B cell (primary cell): ENCODE measurements around the gene ANKS1B. TPM values are rescaled to one million over a fixed set of nuclear protein-coding genes. Genes with fewer than 3 reads are reported as not detected.

Source experiments
- ATAC-seq: fragments of 200-7000 bp; cut with Tn5 transposase; one replicate; pipeline ENCODE4 v1.10.0; 2021; ENCODE audit warnings: low read depth, mild to moderate bottlenecking, moderate number of reproducible peaks, moderate library complexity
- CTCF ChIA-PET: fragments of 350-600 bp; sonication (Branson Sonifier 250); formaldehyde crosslinking; loops from one replicate; lab custom pipeline; 2021; ENCODE audit warnings: antibody characterized with exemption, inconsistent platforms; lab: Charles Lee
- POLR2A ChIA-PET: fragments of 350-600 bp; sonication (Branson Sonifier 250); formaldehyde crosslinking; loops from one replicate; lab custom pipeline; 2021; ENCODE audit warnings: antibody characterized with exemption; lab: Charles Lee
- DNase-seq: peaks from one replicate; pipeline ENCODE4 v3.0.0; 2013
- H2AFZ ChIP-seq: 2 replicates; pipeline ENCODE4 v1.6.1; 2012; ENCODE audit warnings: mild to moderate bottlenecking, low read depth, low read length; ENCODE audit not compliant: insufficient read depth, poor library complexity, severe bottlenecking
- H3K27ac ChIP-seq, 2 donors: 1 replicate in 1 of 2; 2 replicates in 1 of 2; pipeline ENCODE4 v1.5.1; 2012 to 2013; ENCODE audit warnings: low read length in 2 of 2, mild to moderate bottlenecking in 2 of 2, moderate library complexity in 1 of 2
- H3K27me3 ChIP-seq, 4 experiments: fragments of 200-600 bp in 1 of 4; sonication (generic) in 1 of 4; replicated peaks in 1 of 4; 1 replicate in 2 of 4; 2 replicates in 2 of 4; pipeline versions ENCODE4 v1.6.1 to v1.7.0; 2013 to 2016; ENCODE audit warnings: low read length in 3 of 4, mild to moderate bottlenecking in 2 of 4, mixed read lengths in 1 of 4, moderate library complexity in 1 of 4; ENCODE audit not compliant: insufficient read depth in 4 of 4, control insufficient read depth in 3 of 4; ENCODE audit errors: control extremely low read depth in 1 of 4
- H3K36me3 ChIP-seq, 2 experiments: replicated peaks in 1 of 2; 1 replicate in 1 of 2; 2 replicates in 1 of 2; pipeline versions ENCODE4 v1.6.1 to v1.7.1; 2013; ENCODE audit warnings: low read length in 1 of 2; ENCODE audit not compliant: insufficient read depth in 2 of 2, control insufficient read depth in 1 of 2; ENCODE audit errors: control extremely low read depth in 1 of 2, extremely low read depth in 1 of 2
- H3K4me1 ChIP-seq, 2 donors: fragments of 200-600 bp in 1 of 2; sonication (generic) in 1 of 2; 1 replicate in 1 of 2; 2 replicates in 1 of 2; pipeline versions ENCODE4 v1.5.1 to v1.6.1; 2013 to 2017; ENCODE audit warnings: low read length in 2 of 2; ENCODE audit not compliant: control insufficient read depth in 2 of 2, insufficient read depth in 2 of 2
- H3K4me2 ChIP-seq: replicated peaks from 2 replicates; pipeline ENCODE3; 2012; ENCODE audit warnings: mild to moderate bottlenecking, low read depth, low read length; ENCODE audit not compliant: poor library complexity, severe bottlenecking
- H3K4me3 ChIP-seq, 5 experiments: fragments of 200-600 bp in 1 of 5; sonication (generic) in 1 of 5; 1 replicate in 3 of 5; 2 replicates in 2 of 5; pipeline versions ENCODE4 v1.5.1 to v1.7.0; 2011 to 2016; ENCODE audit warnings: low read length in 4 of 5, mild to moderate bottlenecking in 4 of 5, low read depth in 2 of 5, control low read depth in 1 of 5, moderate library complexity in 1 of 5; ENCODE audit not compliant: insufficient read depth in 1 of 5; ENCODE audit errors: control extremely low read depth in 1 of 5, extremely low read depth in 1 of 5
- H3K79me2 ChIP-seq: fragments of 200-600 bp; sonication (generic); one replicate; pipeline ENCODE4 v1.6.0; 2016; ENCODE audit warnings: low read length; ENCODE audit not compliant: control insufficient read depth, insufficient read depth
- H3K9ac ChIP-seq: fragments of 200-600 bp; sonication (generic); 2 replicates; pipeline ENCODE4 v1.6.1; 2017; ENCODE audit warnings: mild to moderate bottlenecking, low read length, moderate library complexity
- H3K9me3 ChIP-seq, 3 donors: one replicate each; pipeline versions ENCODE4 v1.6.1 to v1.7.1; 2013; ENCODE audit warnings: low read length in 2 of 3; ENCODE audit not compliant: control insufficient read depth in 2 of 3, insufficient read depth in 1 of 3; ENCODE audit errors: control extremely low read depth in 1 of 3
- H4K20me1 ChIP-seq: 2 replicates; pipeline ENCODE4 v1.6.0; 2012; ENCODE audit warnings: mild to moderate bottlenecking, low read length; ENCODE audit not compliant: insufficient read depth, control insufficient read depth, poor library complexity, severe bottlenecking
- H3K27ac Mint-ChIP-seq: one replicate; pipeline ENCODE4 v1.8.0; 2021; ENCODE audit warnings: mixed read lengths
- H3K27me3 Mint-ChIP-seq: one replicate; pipeline ENCODE4 v1.8.0; 2021; ENCODE audit warnings: mixed read lengths
- H3K4me1 Mint-ChIP-seq: one replicate; pipeline ENCODE4 v1.8.0; 2021; ENCODE audit warnings: mixed read lengths
- H3K4me3 Mint-ChIP-seq: one replicate; pipeline ENCODE4 v1.8.0; 2021; ENCODE audit warnings: mixed read lengths
- H3K9me3 Mint-ChIP-seq: one replicate; pipeline ENCODE4 v1.8.0; 2022; ENCODE audit warnings: mixed read lengths; ENCODE audit not compliant: insufficient read depth
- EZH2 ChIP-seq: IDR thresholded peaks from 2 replicates; pipeline ENCODE4 v1.6.1; 2012; ENCODE audit warnings: borderline replicate concordance, low read depth, mild to moderate bottlenecking, moderate library complexity, low read length; ENCODE audit not compliant: insufficient read depth, poor library complexity, severe bottlenecking
- WGBS: methylation state at CpG from one replicate; pipeline ENCODE4 v1.1.5; 2013; ENCODE audit warnings: missing lambda C conversion rate; ENCODE audit not compliant: insufficient coverage; 5-methylcytosine and 5-hydroxymethylcytosine counted together
- intact Hi-C: fragments of 100-400 bp; cut with micrococcal nuclease; formaldehyde crosslinking; loops from one replicate; pipeline ENCODE4 v1.10.0; 2022
- polyA plus RNA-seq: library from polyadenylated mRNA; depleted of rRNA; stranded (reverse); fragments of >200 nt; gene quantifications from 2 replicates; pipeline ENCODE4 v1.2.3, GENCODE V29; 2012
- total RNA-seq, 2 donors: library from RNA; stranded (reverse); fragments of 120-200 nt in 1 of 2; gene quantifications; 1 replicate in 1 of 2; 2 replicates in 1 of 2; pipeline versions ENCODE4 v1.2.3 to v1.2.4, GENCODE V29; 2013 to 2022
- TF ChIP-seq, protein P1 (sequence below): fragments of 200-600 bp; IDR thresholded peaks from one replicate; pipeline ENCODE4 v1.8.0; 2022; ENCODE audit warnings: antibody characterized with exemption, mild to moderate bottlenecking

ANKS1B gene
- total and polyA plus RNA-seq, 2 donors (not counting 1 experiment from before 2014, with no cell fraction given): not detected

DNA sequence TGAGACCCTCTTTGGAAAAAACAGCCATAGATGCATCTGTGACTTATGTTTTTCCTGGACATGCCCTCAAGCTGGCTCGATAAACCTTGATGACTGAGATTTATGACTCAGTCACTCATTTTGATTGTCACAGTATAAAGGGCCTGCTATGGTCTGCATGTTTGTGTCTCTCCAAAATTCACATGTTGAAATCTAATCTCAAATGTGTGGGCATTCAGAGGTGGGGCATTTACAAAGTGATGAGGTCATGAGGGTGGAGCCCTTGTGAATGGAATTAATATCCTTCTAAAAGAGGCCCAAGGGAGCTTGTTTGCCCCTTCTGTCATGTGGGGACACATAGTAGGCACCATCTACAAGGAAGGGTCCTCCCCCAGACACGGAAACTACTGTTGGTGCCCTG lies 966.8 kb downstream of the ANKS1B start:
- Histone ChIP-seq H3K27ac (no peak overlapping the region), H3K27me3 (no peaks in the 10 kb centered on the region), H3K4me2 (no peak overlapping the region), H4K20me1 (no peaks in the 10 kb centered on the region), H3K9ac (no peak overlapping the region), H3K4me3 (no peak overlapping the region), H3K36me3 (no peaks in the 10 kb centered on the region), H3K79me2 (no peaks in the 10 kb centered on the region), H3K4me1 (no peaks in the 10 kb centered on the region), H3K9me3 (no peaks in the 10 kb centered on the region), H2AFZ (no peak overlapping the region)
- CTCF ChIA-PET: no interaction called here
- Mint-ChIP-seq H3K4me3 (no peak overlapping the region), H3K27ac (no peak overlapping the region), H3K4me1 (no peaks in the 10 kb centered on the region), H3K27me3 (peaks cover 3% of the 10 kb centered on the region), H3K9me3 (peaks cover 10% of the 10 kb centered on the region)
- DNase-seq: no peak
- TF ChIP-seq EZH2: no peak
- TF ChIP-seq, protein P1, sequence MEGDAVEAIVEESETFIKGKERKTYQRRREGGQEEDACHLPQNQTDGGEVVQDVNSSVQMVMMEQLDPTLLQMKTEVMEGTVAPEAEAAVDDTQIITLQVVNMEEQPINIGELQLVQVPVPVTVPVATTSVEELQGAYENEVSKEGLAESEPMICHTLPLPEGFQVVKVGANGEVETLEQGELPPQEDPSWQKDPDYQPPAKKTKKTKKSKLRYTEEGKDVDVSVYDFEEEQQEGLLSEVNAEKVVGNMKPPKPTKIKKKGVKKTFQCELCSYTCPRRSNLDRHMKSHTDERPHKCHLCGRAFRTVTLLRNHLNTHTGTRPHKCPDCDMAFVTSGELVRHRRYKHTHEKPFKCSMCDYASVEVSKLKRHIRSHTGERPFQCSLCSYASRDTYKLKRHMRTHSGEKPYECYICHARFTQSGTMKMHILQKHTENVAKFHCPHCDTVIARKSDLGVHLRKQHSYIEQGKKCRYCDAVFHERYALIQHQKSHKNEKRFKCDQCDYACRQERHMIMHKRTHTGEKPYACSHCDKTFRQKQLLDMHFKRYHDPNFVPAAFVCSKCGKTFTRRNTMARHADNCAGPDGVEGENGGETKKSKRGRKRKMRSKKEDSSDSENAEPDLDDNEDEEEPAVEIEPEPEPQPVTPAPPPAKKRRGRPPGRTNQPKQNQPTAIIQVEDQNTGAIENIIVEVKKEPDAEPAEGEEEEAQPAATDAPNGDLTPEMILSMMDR: no peak
- ATAC-seq: no peak
- POLR2A ChIA-PET: no interaction called here
- no CpG with 5 or more reads among the region's 2 CpGs for WGBS
- intact Hi-C loops: no loop called here

DNA sequence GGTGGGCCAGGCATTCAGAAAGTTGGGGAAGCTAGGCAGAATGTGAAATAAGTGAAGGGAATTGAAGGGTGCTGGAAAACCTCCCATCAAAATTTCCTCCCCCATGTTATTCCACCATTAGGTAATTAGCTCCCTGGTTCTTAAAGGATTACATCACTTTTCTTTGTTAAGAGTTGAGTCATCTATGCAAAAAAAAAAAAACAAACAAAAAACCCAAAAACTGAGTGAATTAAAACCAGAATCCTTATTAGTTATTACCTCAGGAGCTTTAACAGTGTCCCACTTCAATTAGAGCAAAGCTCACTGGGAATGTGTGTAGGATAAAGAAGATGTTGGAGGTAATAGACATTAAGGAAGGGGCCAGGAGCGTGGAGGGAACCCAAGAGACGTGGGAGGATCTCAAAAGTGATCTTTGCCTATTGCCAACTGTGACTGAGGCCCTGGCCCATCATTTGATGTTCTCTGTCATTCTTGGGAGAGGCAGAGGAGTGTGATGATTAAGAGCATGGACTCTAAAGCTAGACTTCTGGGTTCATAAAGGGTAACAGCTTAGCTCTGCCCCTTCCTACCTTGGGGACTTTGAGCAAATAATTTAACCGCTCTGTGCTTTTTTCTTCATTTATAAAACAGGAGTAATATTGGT lies 975.0 kb downstream of the ANKS1B start:
- Histone ChIP-seq H3K4me3 (no peak overlapping the region), H3K79me2 (no peaks in the 10 kb centered on the region), H3K27ac (no peak overlapping the region), H3K4me1 (no peaks in the 10 kb centered on the region), H4K20me1 (no peaks in the 10 kb centered on the region), H3K9me3 (no peaks in the 10 kb centered on the region), H3K27me3 (no peaks in the 10 kb centered on the region), H2AFZ (no peak overlapping the region), H3K9ac (no peak overlapping the region), H3K36me3 (no peaks in the 10 kb centered on the region), H3K4me2 (no peak overlapping the region)
- H3K27me3 Mint-ChIP-seq: peaks cover 9% of the 10 kb centered on the region
- ChIA-PET CTCF (interaction anchor here (0.7 kb wide), 1 partner anchor 133 kb away, joined by 4 read pairs; no protein-coding TSS in a partner anchor), POLR2A (no interaction called here)
- 81% methylated on average over 2 of the region's 3 CpGs for WGBS
- no peak overlapping the region for H3K4me3 Mint-ChIP-seq
- TF ChIP-seq, protein P1: no peak
- TF ChIP-seq EZH2: no peak
- intact Hi-C loops: no loop called here
- H3K9me3 Mint-ChIP-seq: peaks cover 3% of the 10 kb centered on the region
- ATAC-seq: no peak
- no peaks in the 10 kb centered on the region for H3K4me1 Mint-ChIP-seq
- no peak for DNase-seq
- H3K27ac Mint-ChIP-seq: no peak overlapping the region
